Vagina (tissue), 2 donors: ENCODE data around the gene HBE1.

ENCODE experiments used
- POLR2A ChIP-seq, 2 donors: fragments of 450-650 bp; IDR thresholded peaks; one replicate each; pipeline ENCODE4 v1.6.1; 2017; ENCODE audit warnings: antibody characterized with exemption in 2 of 2, mild to moderate bottlenecking in 2 of 2, moderate library complexity in 2 of 2
- POLR2AphosphoS5 ChIP-seq, 2 donors: sonication (generic); formaldehyde crosslinking; IDR thresholded peaks; one replicate each; pipeline ENCODE4 v1.9.0; 2017; ENCODE audit warnings: antibody characterized with exemption in 2 of 2, mild to moderate bottlenecking in 2 of 2, low read depth in 1 of 2; ENCODE audit not compliant: insufficient read depth in 1 of 2
- TF ChIP-seq, protein P1 (sequence below), 3 experiments: fragments of 450-650 bp in 2 of 3; fragments of 200-600 bp in 1 of 3; sonication (generic) in 1 of 3; IDR thresholded peaks; one replicate each; pipeline ENCODE4 v1.5.1; 2017 to 2019; ENCODE audit warnings: antibody characterized with exemption in 3 of 3, mild to moderate bottlenecking in 2 of 3, moderate library complexity in 2 of 3

DNA sequence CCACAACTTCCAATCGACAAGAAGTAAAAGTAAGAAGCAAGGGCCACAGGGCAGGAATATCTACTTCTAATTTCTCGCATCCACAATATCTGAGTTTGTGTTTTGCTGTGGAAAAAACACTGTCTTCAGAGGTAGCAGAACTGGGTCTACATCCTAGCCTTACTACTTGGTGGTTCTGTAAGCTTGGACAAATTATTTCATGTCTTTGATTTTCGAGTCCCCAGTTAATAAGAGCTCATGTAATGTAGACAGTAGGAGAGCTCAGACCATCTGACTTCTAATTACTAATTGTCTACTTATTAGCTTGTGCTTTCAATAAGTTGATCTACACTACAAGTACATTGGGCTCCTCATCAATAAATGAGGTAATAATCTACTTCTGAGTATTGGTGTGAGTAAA lies 13.3 kb upstream of the HBE1 start:
- TF ChIP-seq, protein P1, sequence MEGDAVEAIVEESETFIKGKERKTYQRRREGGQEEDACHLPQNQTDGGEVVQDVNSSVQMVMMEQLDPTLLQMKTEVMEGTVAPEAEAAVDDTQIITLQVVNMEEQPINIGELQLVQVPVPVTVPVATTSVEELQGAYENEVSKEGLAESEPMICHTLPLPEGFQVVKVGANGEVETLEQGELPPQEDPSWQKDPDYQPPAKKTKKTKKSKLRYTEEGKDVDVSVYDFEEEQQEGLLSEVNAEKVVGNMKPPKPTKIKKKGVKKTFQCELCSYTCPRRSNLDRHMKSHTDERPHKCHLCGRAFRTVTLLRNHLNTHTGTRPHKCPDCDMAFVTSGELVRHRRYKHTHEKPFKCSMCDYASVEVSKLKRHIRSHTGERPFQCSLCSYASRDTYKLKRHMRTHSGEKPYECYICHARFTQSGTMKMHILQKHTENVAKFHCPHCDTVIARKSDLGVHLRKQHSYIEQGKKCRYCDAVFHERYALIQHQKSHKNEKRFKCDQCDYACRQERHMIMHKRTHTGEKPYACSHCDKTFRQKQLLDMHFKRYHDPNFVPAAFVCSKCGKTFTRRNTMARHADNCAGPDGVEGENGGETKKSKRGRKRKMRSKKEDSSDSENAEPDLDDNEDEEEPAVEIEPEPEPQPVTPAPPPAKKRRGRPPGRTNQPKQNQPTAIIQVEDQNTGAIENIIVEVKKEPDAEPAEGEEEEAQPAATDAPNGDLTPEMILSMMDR (IDR thresholded peaks at IDR 0.05): no peak
- TF ChIP-seq POLR2A (IDR thresholded peaks at IDR 0.05) (no peak), POLR2AphosphoS5 (IDR thresholded peaks at IDR 0.05; ENCODE audit: insufficient read depth in 1 of 2, low read depth in 1 of 2) (no peak)
